K562 (cell line): ENCODE measurements around the gene MEF2C. TPM values are rescaled to one million over a fixed set of nuclear protein-coding genes. Genes with fewer than 3 reads are reported as not detected.

ENCODE experiments used
- ATAC-seq: fragments of 200-7000 bp; cut with Tn5 transposase; 3 replicates; pipeline ENCODE4 v1.9.1; 2020; ENCODE audit warnings: moderate library complexity
- BruUV-seq: library from RNA; stranded (reverse); fragments of 400-500 nt; replicated peaks from 2 replicates; lab custom pipeline; 2021; lab: Mats Ljungman, UMichigan
- CTCF ChIA-PET: fragments of 300-600 bp; formaldehyde crosslinking; extraction: SDS; loops from one replicate; lab custom pipeline; 2021; ENCODE audit warnings: low intra/inter-chr PET ratio; lab: Yijun Ruan, JAX
- POLR2A ChIA-PET: fragments of 300-600, 350-650 bp; sonication (Branson Sonifier 250); formaldehyde crosslinking; extraction: SDS; loops from one replicate; lab custom pipeline; 2021; ENCODE audit warnings: antibody characterized with exemption, inconsistent platforms; lab: Yijun Ruan, JAX
- DNase-seq, 4 experiments: peaks; one replicate each; pipeline versions ENCODE4 v3.0.0 to v3.0.0-alpha.2; 2011 to 2018; ENCODE audit warnings: low spot score in 3 of 4, mixed read lengths in 3 of 4; ENCODE audit errors: extremely low read depth in 1 of 4
- FAIRE-seq: peaks from 2 replicates; lab custom pipeline; 2011; peaks lifted over from hg19 to GRCh38; lab: Jason Lieb, UNC
- H2AFZ ChIP-seq: 2 replicates; pipeline ENCODE4 v1.6.0; 2011; ENCODE audit warnings: low read depth, low read length, control low read depth, inconsistent platforms
- H3K27ac ChIP-seq: fragments of 200-600 bp; 3 replicates; pipeline ENCODE4 v1.8.0; 2011; ENCODE audit warnings: low read depth, mild to moderate bottlenecking, control low read depth, inconsistent platforms, low read length, moderate library complexity, mixed read lengths; ENCODE audit errors: extremely low read depth
- H3K27me3 ChIP-seq, 2 experiments: fragments of 300-600 bp in 1 of 2; 2 replicates in 1 of 2; 3 replicates in 1 of 2; pipeline versions ENCODE4 v1.6.0 to v1.8.0; 2011; ENCODE audit warnings: inconsistent platforms in 2 of 2, low read length in 2 of 2, mild to moderate bottlenecking in 1 of 2, mixed read lengths in 1 of 2, moderate library complexity in 1 of 2; ENCODE audit not compliant: control insufficient read depth in 2 of 2, insufficient read depth in 2 of 2
- H3K36me3 ChIP-seq: fragments of 300-600 bp; 3 replicates; pipeline ENCODE4 v1.8.0; 2011; ENCODE audit warnings: mild to moderate bottlenecking, low read length, inconsistent platforms; ENCODE audit not compliant: control insufficient read depth, insufficient read depth
- H3K4me1 ChIP-seq, 2 experiments: fragments of 200-600 bp in 1 of 2; replicated peaks in 1 of 2; 2 replicates in 1 of 2; 3 replicates in 1 of 2; pipeline versions ENCODE4 v1.5.1 to v1.8.0; 2011; ENCODE audit warnings: inconsistent platforms in 2 of 2, low read length in 2 of 2, mild to moderate bottlenecking in 1 of 2, mixed read lengths in 1 of 2, moderate library complexity in 1 of 2; ENCODE audit not compliant: control insufficient read depth in 2 of 2, insufficient read depth in 2 of 2
- H3K4me2 ChIP-seq: 2 replicates; pipeline ENCODE4 v1.6.1; 2011; ENCODE audit warnings: low read length, control low read depth, inconsistent platforms, mixed read lengths; ENCODE audit not compliant: insufficient read depth
- H3K4me3 ChIP-seq: fragments of 200-600 bp; sonication (generic), shearing (Covaris generic); 2 replicates; pipeline ENCODE4 v1.5.1; 2016; ENCODE audit warnings: control low read depth, inconsistent platforms
- H3K79me2 ChIP-seq: fragments of 200-600 bp; 3 replicates; pipeline ENCODE4 v1.8.0; 2011; ENCODE audit warnings: low read length, inconsistent platforms; ENCODE audit not compliant: control insufficient read depth, insufficient read depth
- H3K9ac ChIP-seq, 2 experiments: 2 replicates each; pipeline versions ENCODE4 v1.6.0 to v1.6.1; 2011; ENCODE audit warnings: low read depth in 2 of 2, low read length in 2 of 2, control low read depth in 1 of 2, inconsistent platforms in 1 of 2, mild to moderate bottlenecking in 1 of 2, mixed read lengths in 1 of 2; ENCODE audit not compliant: insufficient read depth in 1 of 2
- H3K9me1 ChIP-seq: one replicate; pipeline ENCODE4 v1.6.0; 2011; ENCODE audit warnings: inconsistent platforms, mild to moderate bottlenecking, low read length, moderate library complexity; ENCODE audit not compliant: control insufficient read depth, insufficient read depth
- H3K9me3 ChIP-seq: replicated peaks from 2 replicates; pipeline ENCODE4 v1.5.1; 2011; ENCODE audit warnings: low read depth, low read length, inconsistent platforms; ENCODE audit not compliant: control insufficient read depth, insufficient read depth
- H4K20me1 ChIP-seq: replicated peaks from 2 replicates; pipeline ENCODE4 v1.6.1; 2011; ENCODE audit warnings: low read length, inconsistent platforms, mixed read lengths; ENCODE audit not compliant: control insufficient read depth, insufficient read depth
- ATF6 ChIP-seq: sonication (generic); formaldehyde crosslinking; IDR thresholded peaks from 2 replicates; pipeline ENCODE4 v1.4.0; 2020; ENCODE audit warnings: mild to moderate bottlenecking, missing genetic modification reagents
- BDP1 ChIP-seq: IDR thresholded peaks from 3 replicates; pipeline ENCODE4 v1.6.1; 2011; ENCODE audit not compliant: insufficient read length, insufficient read depth
- FOXJ2 ChIP-seq: fragments of 200-800 bp; sonication (Bioruptor generic); IDR thresholded peaks from 2 replicates; pipeline ENCODE4 v1.6.1; 2016; ENCODE audit warnings: missing genetic modification characterization, missing compliant biosample characterization
- GTF2F1 ChIP-seq: IDR thresholded peaks from 2 replicates; pipeline ENCODE4 v1.6.1; 2011; ENCODE audit warnings: low read depth, low read length, improper control_type of control experiment
- MED1 ChIP-seq: sonication (generic); formaldehyde crosslinking; IDR thresholded peaks from 2 replicates; pipeline ENCODE4 v1.8.1; 2023; ENCODE audit warnings: missing genetic modification reagents, borderline replicate concordance
- MYC ChIP-seq, 2 experiments: fragments of 250-450 bp in 1 of 2; sonication (Bioruptor Pico) in 1 of 2; IDR thresholded peaks; 2 replicates each; pipeline versions ENCODE4 v1.5.1 to v1.6.1; 2012 to 2021; ENCODE audit warnings: low read depth in 2 of 2, borderline replicate concordance in 1 of 2, improper control_type of control experiment in 1 of 2, low read length in 1 of 2, mild to moderate bottlenecking in 1 of 2, moderate library complexity in 1 of 2
- NR1H2 ChIP-seq: sonication (generic); formaldehyde crosslinking; IDR thresholded peaks from 2 replicates; pipeline ENCODE4 v1.4.0; 2020; ENCODE audit warnings: mild to moderate bottlenecking, missing genetic modification reagents
- WGBS: fragments of 100-300 bp; shearing (Covaris generic); methylation state at CpG from one replicate; pipeline ENCODE4 v1.1.6; 2016; ENCODE audit warnings: low coverage, mixed read lengths; ENCODE audit not compliant: insufficient coverage; ENCODE audit errors: missing lambda C conversion rate; 5-methylcytosine and 5-hydroxymethylcytosine counted together
- in situ Hi-C: fragments of 300-500 bp; cut with MboI; formaldehyde crosslinking; loops from 4 replicates; pipeline ENCODE4 v1.15.0; 2018; ENCODE audit warnings: inconsistent platforms, mixed read lengths
- intact Hi-C: fragments of 100-400 bp; cut with micrococcal nuclease; formaldehyde crosslinking; loops from 2 replicates; pipeline ENCODE4 v1.14.2; 2022
- polyA plus RNA-seq, 8 experiments: library from polyadenylated mRNA; depleted of rRNA in 4 of 8; stranded (reverse) in 5 of 8; unstranded in 3 of 8; fragments of >200 nt; fragmentation: Nextera tagmentation in 2 of 8; fragmentation: Illumina TruSeq in 1 of 8; extraction: Ambion mirVana in 2 of 8; extraction: Trizol in 1 of 8; gene quantifications; 2 replicates each; pipeline versions ENCODE4 v1.2.1 to v1.2.3, GENCODE V29; 2011 to 2014; ENCODE audit warnings: inconsistent platforms in 1 of 8, missing spikeins in 1 of 8
- total RNA-seq, 7 experiments: library from RNA; depleted of rRNA in 6 of 7; stranded (reverse); fragments of >200 nt in 6 of 7; fragmentation: Illumina TruSeq in 2 of 7; extraction: Trizol in 2 of 7; gene quantifications; 2 replicates each; pipeline versions ENCODE4 v1.2.1 to v1.2.3, GENCODE V29; 2011 to 2021; ENCODE audit warnings: low replicate concordance in 1 of 7
- TF ChIP-seq, protein P1 (sequence below): fragments of 200-600 bp; sonication (generic); IDR thresholded peaks from one replicate; pipeline ENCODE4 v1.6.1; 2012; ENCODE audit warnings: mild to moderate bottlenecking, low read depth, low read length, inconsistent platforms

MEF2C gene
- total and polyA plus RNA-seq, 9 of the 15 experiments (the other 6 are each of a cell fraction or from before 2014, with no cell fraction given) = 25.1 to 67.8 (median 58.3) TPM

DNA sequence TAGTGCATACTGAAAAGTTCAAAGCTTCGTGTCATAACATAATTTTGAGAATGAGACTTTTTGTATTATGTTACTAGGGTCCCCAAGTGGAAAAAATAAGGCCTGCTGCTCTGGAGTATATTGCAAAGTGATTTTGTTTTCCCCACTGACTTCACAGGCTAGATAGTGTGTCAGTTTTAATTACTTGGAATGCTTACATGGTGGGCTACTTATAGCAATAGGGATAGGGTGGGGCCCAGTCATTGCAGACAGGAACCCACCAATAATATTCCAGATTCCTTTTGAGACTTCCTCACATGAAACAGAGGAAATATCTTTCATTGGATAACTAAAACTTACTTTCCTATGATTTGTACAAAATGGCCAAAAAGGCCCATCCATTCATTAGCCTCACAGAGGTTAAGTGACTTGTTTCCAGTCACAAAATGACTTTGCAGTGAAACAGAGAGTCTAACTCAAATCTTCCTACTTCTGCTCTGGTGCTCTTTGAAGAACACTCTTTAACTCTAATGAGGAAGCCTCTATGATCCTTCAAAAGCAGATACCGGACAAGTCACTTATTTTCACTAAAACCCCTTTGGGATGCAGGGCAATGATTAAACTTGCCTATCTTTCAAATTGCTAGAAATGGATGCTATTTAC, 16.2 kb upstream of the MEF2C start:
- CTCF ChIA-PET = interaction anchor here (0.6 kb wide), 1 partner anchor 171 kb away, joined by 3 read pairs; no protein-coding TSS in a partner anchor
- intact Hi-C loops = no loop called here
- 54% methylated on average over 2 of the region's 2 CpGs for WGBS
- TF ChIP-seq GTF2F1 = no peak
- TF ChIP-seq ATF6 (CRISPR knock-in tag) = no peak
- no peak for TF ChIP-seq MED1 (CRISPR knock-in tag)
- no peak for TF ChIP-seq FOXJ2 (tag)
- TF ChIP-seq BDP1 = no peak
- no peak for TF ChIP-seq NR1H2 (CRISPR knock-in tag)
- TF ChIP-seq MYC (IDR thresholded peaks at IDR 0.05; ENCODE audit: low read depth, low read length) = no peak
- TF ChIP-seq MYC (CRISPR knock-in tag; IDR thresholded peaks at IDR 0.05; ENCODE audit: borderline replicate concordance, low read depth) = no peak
- TF ChIP-seq, protein P1, sequence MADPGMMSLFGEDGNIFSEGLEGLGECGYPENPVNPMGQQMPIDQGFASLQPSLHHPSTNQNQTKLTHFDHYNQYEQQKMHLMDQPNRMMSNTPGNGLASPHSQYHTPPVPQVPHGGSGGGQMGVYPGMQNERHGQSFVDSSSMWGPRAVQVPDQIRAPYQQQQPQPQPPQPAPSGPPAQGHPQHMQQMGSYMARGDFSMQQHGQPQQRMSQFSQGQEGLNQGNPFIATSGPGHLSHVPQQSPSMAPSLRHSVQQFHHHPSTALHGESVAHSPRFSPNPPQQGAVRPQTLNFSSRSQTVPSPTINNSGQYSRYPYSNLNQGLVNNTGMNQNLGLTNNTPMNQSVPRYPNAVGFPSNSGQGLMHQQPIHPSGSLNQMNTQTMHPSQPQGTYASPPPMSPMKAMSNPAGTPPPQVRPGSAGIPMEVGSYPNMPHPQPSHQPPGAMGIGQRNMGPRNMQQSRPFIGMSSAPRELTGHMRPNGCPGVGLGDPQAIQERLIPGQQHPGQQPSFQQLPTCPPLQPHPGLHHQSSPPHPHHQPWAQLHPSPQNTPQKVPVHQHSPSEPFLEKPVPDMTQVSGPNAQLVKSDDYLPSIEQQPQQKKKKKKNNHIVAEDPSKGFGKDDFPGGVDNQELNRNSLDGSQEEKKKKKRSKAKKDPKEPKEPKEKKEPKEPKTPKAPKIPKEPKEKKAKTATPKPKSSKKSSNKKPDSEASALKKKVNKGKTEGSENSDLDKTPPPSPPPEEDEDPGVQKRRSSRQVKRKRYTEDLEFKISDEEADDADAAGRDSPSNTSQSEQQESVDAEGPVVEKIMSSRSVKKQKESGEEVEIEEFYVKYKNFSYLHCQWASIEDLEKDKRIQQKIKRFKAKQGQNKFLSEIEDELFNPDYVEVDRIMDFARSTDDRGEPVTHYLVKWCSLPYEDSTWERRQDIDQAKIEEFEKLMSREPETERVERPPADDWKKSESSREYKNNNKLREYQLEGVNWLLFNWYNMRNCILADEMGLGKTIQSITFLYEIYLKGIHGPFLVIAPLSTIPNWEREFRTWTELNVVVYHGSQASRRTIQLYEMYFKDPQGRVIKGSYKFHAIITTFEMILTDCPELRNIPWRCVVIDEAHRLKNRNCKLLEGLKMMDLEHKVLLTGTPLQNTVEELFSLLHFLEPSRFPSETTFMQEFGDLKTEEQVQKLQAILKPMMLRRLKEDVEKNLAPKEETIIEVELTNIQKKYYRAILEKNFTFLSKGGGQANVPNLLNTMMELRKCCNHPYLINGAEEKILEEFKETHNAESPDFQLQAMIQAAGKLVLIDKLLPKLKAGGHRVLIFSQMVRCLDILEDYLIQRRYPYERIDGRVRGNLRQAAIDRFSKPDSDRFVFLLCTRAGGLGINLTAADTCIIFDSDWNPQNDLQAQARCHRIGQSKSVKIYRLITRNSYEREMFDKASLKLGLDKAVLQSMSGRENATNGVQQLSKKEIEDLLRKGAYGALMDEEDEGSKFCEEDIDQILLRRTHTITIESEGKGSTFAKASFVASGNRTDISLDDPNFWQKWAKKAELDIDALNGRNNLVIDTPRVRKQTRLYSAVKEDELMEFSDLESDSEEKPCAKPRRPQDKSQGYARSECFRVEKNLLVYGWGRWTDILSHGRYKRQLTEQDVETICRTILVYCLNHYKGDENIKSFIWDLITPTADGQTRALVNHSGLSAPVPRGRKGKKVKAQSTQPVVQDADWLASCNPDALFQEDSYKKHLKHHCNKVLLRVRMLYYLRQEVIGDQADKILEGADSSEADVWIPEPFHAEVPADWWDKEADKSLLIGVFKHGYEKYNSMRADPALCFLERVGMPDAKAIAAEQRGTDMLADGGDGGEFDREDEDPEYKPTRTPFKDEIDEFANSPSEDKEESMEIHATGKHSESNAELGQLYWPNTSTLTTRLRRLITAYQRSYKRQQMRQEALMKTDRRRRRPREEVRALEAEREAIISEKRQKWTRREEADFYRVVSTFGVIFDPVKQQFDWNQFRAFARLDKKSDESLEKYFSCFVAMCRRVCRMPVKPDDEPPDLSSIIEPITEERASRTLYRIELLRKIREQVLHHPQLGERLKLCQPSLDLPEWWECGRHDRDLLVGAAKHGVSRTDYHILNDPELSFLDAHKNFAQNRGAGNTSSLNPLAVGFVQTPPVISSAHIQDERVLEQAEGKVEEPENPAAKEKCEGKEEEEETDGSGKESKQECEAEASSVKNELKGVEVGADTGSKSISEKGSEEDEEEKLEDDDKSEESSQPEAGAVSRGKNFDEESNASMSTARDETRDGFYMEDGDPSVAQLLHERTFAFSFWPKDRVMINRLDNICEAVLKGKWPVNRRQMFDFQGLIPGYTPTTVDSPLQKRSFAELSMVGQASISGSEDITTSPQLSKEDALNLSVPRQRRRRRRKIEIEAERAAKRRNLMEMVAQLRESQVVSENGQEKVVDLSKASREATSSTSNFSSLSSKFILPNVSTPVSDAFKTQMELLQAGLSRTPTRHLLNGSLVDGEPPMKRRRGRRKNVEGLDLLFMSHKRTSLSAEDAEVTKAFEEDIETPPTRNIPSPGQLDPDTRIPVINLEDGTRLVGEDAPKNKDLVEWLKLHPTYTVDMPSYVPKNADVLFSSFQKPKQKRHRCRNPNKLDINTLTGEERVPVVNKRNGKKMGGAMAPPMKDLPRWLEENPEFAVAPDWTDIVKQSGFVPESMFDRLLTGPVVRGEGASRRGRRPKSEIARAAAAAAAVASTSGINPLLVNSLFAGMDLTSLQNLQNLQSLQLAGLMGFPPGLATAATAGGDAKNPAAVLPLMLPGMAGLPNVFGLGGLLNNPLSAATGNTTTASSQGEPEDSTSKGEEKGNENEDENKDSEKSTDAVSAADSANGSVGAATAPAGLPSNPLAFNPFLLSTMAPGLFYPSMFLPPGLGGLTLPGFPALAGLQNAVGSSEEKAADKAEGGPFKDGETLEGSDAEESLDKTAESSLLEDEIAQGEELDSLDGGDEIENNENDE = no peak

More for the DNA sequence above, 16.2 kb upstream of the MEF2C start:
- Histone ChIP-seq H3K4me1 (no peaks in the 10 kb centered on the region), H3K9ac (no peak overlapping the region), H3K9me1 (no peaks in the 10 kb centered on the region), H4K20me1 (no peaks in the 10 kb centered on the region), H3K27ac (no peak overlapping the region), H3K4me2 (no peak overlapping the region), H3K4me3 (no peak overlapping the region), H3K36me3 (no peaks in the 10 kb centered on the region), H3K9me3 (no peaks in the 10 kb centered on the region), H3K27me3 (no peaks in the 10 kb centered on the region), H3K79me2 (no peaks in the 10 kb centered on the region), H2AFZ (no peak overlapping the region)
- no peak for ATAC-seq
- in situ Hi-C loops = no loop called here
- BruUV-seq = no TSS peak
- FAIRE-seq = no peak
- POLR2A ChIA-PET = no interaction called here
- no peak for DNase-seq
